NCI-H82 treated with DMSO at 0.1 percent for 48 hours (cell line): ENCODE measurements around the gene WBP2.

Experiments
- DNase-seq: peaks from one replicate; lab custom pipeline; 2025; ENCODE audit not compliant: unreplicated experiment; lab: John Stamatoyannopoulos, UW

The WBP2 gene

DNA sequence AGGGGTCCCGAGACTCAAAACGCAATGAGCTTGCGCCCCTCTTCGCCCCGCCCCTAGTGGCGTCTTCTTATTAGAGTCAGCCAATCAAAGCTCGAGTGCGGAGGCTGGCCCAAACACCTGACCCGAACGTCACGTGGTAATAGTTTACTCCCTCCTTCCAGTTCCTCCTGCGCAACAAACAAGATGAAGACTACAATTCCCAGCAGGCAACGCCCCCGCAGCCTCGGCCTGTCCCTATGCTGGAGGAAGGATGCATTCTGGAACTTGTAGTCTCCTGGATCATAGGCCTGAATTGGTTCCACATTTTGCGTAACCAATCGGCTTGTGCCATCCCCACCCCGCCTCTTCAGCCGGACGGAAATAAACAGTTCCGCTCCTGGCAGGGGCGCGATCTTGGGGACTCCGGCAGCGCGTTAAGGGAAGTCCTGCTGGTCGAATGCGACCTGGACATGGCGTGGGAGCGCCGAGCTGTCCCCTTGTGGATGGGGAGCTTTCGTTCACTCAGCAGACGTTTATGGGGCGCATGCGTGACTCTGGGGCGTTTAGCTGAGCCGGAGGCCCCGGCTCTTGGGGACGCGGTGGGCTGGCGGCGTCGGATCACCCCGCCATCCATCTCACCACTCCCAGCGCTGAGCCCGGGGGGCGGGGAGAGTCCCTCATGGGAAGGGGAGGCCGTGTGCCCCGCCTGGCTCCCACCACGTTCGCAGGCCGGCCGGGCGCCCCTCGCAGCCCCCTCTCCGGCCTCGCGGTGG, at the start of gene WBP2:
Gene WBP2 (minus strand): TSS at position 26 of the 752 bp plus-strand sequence. CDS start 38 bp downstream, outside the sequence.
- peak; percentile 100 for DNase-seq

- DNase-seq, result no peak
Observed at GRCh38 chr17:75902406-75902805, 47.3 kb upstream of the WBP2 start.

- DNase-seq, result no peak
Observed at GRCh38 chr17:75901727-75902126, 46.6 kb upstream of the WBP2 start.

- no peak for DNase-seq
Observed at GRCh38 chr17:75900691-75901533, 45.8 kb upstream of the WBP2 start.

DNA sequence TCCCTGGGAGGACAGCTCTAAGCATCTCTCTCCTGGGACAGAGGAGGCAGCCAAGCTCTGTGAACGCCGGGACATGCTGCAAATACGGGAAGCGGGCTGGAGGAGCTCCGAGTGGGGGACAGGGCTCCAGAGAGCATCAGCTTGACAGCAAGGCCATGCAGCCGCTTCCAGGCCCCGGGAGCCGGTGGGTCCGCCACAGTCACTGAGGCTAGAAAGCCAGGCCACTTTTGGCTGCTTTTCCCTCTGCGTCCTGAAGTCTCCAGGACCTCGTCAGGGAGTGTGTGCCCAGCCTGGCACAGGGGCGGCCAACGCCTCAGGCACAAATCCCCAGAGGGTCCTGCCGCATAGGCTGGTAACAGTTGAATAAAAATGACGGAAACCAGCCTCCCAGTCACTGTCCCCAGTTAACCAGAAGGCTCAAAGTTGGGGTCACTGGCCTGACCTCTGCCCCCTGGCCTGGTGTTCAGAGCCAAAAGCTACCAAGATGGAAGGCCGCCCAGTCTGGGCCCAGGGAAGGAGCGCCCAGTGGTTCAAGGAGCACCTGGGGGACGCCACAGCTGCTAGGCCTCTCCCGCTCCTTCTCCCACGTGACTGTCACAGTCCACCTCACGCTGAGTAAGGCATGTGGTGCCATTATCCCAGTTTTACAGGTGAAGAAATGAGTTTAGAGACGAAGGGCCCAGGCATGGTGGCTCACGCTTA, 44.8 kb upstream of the WBP2 start:
- DNase-seq, result no peak

- no peak for DNase-seq
Observed at GRCh38 chr17:75899353-75899752, 44.2 kb upstream of the WBP2 start.

DNA sequence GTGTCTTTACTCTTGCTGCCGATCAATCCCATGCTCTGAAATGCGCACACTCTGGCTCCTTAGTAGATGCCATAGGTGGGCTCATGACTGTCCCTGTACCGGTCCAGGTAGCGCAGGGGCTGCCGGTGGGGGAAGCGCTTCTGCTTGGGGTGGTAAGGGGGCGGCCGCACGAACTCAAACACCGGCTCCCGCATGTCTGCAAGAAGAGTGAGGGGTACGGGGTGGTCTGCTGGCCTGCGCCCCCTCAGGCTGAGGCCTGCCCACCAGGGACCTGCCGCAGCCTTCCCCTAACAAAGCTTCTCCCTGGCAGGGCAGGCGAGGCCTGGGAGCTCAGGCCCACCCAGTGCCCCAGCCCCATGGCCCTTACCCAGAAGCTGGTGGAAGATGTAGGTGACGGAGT, 43.7 kb upstream of the WBP2 start:
- DNase-seq, result no peak

DNA sequence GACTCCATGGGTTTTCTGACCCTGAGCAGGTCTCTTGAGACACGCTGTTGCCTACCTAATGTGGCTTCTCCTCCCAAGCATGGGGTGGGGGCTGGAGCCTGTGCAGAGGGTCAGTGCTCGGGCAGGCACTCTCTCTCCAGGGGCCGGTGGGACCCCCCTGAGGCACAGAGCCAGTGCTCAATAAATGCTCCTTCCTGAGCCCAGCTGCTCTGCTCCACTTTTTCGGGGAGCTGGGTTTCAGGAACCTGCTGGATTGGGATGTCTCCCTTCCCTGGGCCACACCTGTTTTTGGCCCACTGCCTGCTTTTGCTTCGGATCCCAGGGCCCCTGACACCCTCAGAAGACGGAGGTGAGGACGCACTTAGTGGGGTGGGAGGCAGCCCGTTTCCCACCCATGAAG, 42.9 kb upstream of the WBP2 start:
- DNase-seq, result no peak

GRCh38 chr17:75897160-75898019, 42.3 kb upstream of the WBP2 start:
- DNase-seq, result no peak

GRCh38 chr17:75896415-75897159, 41.5 kb upstream of the WBP2 start, which contains the start of gene TRIM65:
TSS of gene TRIM65 (minus strand) at chr17:75896951. CDS start at chr17:75896937, 14 bp downstream.
- peak; percentile 20 for DNase-seq

DNA sequence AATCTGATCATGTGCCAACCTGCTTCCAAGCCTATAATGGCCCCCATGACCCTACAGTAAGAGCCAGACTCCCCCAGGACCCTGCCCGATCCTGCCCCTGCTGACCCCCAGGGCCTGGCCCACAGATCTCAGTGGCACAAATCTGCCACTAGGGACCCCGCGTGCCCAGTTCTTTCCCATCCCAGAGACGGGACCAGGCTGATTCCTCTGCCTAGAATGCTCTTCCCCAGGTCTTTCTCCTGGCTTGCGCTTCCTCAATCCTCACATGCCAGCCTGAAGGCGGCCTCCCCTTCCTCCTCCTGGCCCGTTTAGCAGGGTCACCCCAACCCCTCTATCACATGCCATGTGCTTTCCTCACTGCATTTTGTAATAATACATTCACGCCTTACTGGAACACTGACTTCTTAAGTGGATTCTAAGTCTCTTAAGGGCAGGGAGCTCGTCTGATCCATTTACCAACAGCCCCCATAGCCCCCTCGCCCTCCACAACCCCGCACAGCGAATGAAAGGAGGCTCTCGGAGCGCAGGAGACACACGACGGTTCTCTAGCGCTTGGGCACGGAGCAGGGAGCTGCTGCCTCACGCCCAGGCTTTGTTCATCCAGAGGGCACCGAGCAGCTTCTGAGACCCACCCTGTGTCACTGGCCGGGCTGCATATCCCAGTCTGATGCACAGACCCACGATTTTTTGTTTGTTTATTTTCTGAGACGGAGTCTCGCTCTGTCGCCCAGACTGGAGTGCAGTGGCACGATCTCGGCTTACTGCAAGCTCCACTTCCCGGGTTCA, 40.4 kb upstream of the WBP2 start:
- DNase-seq, result no peak

DNA sequence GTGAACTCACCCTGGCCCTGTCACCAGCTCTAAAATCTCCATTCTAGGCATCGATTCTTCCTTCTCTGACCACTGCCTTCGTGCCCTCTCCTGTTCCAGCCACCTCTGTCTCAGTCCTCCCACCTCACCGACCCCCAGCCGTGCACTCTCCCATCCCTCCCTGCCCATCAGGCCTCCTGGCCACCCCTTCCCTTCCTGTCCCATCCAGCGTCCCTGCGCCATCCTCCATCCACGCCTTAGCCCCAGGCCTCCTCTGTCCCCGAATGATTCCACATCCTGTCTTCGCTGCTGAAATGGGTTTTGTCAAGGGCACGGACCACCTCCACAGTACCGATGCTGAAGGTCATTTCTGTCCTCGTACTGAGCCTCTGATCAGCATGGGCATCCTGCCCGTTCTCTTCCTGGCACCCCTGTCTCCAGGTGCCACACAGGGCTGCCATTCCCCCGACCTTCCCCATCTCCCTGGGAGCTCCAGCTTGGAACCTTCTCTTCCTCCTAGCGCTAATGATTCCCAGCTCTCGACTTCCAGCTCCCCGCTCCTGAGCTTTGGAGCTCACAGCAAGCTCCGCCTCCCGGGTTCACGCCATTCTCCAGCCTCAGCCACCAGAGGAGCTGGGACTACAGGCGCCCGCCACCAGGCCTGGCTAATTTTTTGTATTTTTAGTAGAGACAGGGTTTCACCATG, 39.1 kb upstream of the WBP2 start:
- DNase-seq, result no peak

GRCh38 chr17:75893305-75894048, 38.3 kb upstream of the WBP2 start:
- DNase-seq, result no peak

GRCh38 chr17:75892556-75893224, 37.6 kb upstream of the WBP2 start:
- no peak for DNase-seq

- no peak for DNase-seq
Observed at GRCh38 chr17:75891605-75892555, 36.7 kb upstream of the WBP2 start.

DNA sequence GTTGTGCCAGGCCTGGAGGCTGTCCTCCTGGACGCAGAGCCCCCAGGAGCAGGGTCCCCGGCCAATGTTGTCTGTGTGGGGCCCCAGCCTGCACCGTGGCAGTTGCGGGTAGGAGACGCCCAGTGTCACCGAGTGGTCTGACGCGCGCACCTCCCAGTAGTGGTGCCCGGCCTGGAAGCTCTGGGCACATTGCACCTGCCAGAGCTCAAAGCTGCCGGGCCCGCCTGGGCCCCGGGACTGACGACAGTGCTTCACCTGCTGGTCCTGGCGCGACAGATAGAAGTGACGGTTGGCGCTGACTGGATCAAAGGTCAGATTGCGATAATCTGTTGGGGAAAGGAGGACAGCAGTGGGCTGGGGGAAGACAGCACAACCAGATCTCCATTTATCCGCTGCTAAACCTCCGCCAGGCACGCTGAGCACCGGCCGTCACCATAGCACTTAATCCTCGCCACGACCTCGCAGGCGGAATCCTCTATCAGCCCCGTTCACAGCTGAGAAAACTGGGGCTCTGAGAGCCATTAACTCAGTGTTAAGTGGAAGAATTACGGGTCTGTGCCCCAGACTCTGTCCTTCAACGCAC, 36.0 kb upstream of the WBP2 start:
- DNase-seq, result peak; percentile 52
